BJ (cell line): ENCODE results near the gene BTG4. TPM values are rescaled to one million over a fixed set of nuclear protein-coding genes. Genes with fewer than 3 reads are reported as not detected.

ENCODE experiments used
- CTCF ChIA-PET: fragments of 350-600 bp; formaldehyde crosslinking; extraction: SDS; loops from one replicate; lab custom pipeline; 2021; ENCODE audit warnings: antibody characterized with exemption, inconsistent platforms; lab: Yijun Ruan, JAX
- POLR2A ChIA-PET: fragments of 300-600 bp; sonication (Branson Sonifier 250); formaldehyde crosslinking; extraction: SDS; loops from one replicate; lab custom pipeline; 2021; ENCODE audit warnings: antibody characterized with exemption; lab: Charles Lee
- DNase-seq: peaks from one replicate; pipeline ENCODE4 v3.0.0-alpha.2; 2011; ENCODE audit warnings: low read depth
- H3K27me3 ChIP-seq: 2 replicates; pipeline ENCODE4 v1.6.0; 2011; ENCODE audit warnings: low read length; ENCODE audit not compliant: control insufficient read depth, insufficient read depth
- H3K36me3 ChIP-seq: 2 replicates; pipeline ENCODE4 v1.5.1; 2011; ENCODE audit warnings: low read length; ENCODE audit not compliant: control insufficient read depth, insufficient read depth
- H3K4me3 ChIP-seq: 2 replicates; pipeline ENCODE4 v1.5.1; 2011; ENCODE audit warnings: low read depth, mild to moderate bottlenecking, control low read depth, low read length
- CTCF ChIP-seq: IDR thresholded peaks from 2 replicates; pipeline ENCODE4 v1.5.1; 2011; ENCODE audit warnings: low read depth, mild to moderate bottlenecking, control low read depth, inconsistent platforms, low read length, moderate library complexity; ENCODE audit not compliant: insufficient read depth
- polyA plus RNA-seq: library from polyadenylated mRNA; depleted of rRNA; stranded (reverse); fragments of >200 nt; gene quantifications from 2 replicates; pipeline ENCODE4 v1.2.3, GENCODE V29; 2011

Gene BTG4
- polyA plus RNA-seq, 1 experiment: not detected

- Histone ChIP-seq H3K4me3 (no peak overlapping the region), H3K36me3 (no peaks in the 10 kb centered on the region), H3K27me3 (no peaks in the 10 kb centered on the region)
- no peak for TF ChIP-seq CTCF
- POLR2A ChIA-PET: no interaction called here
- no peak for DNase-seq
- CTCF ChIA-PET: interaction anchor here (0.7 to 1.5 kb wide), 4 partner anchors 12 to 112 kb away, joined by 3 read pairs; no protein-coding TSS in a partner anchor
Observed at GRCh38 chr11:111460856-111461255, 51.3 kb downstream of the BTG4 start.

- CTCF ChIA-PET: interaction anchor here (0.7 to 1.5 kb wide), 4 partner anchors 12 to 113 kb away, joined by 3 read pairs; no protein-coding TSS in a partner anchor
- TF ChIP-seq CTCF: no peak
- H3K36me3 ChIP-seq: no peaks in the 10 kb centered on the region
- DNase-seq: no peak
- no peak overlapping the region for H3K4me3 ChIP-seq
- POLR2A ChIA-PET: no interaction called here
- H3K27me3 ChIP-seq: no peaks in the 10 kb centered on the region
Observed at GRCh38 chr11:111460340-111460739, 51.8 kb downstream of the BTG4 start.

- Histone ChIP-seq H3K27me3 (no peaks in the 10 kb centered on the region), H3K36me3 (no peaks in the 10 kb centered on the region), H3K4me3 (no peak overlapping the region)
- TF ChIP-seq CTCF: no peak
- ChIA-PET POLR2A (no interaction called here), CTCF (interaction anchor here (1.3 to 1.5 kb wide), 3 partner anchors 13 to 317 kb away, joined by 3 to 4 read pairs (median 3); no protein-coding TSS in a partner anchor)
- DNase-seq: no peak
Observed at GRCh38 chr11:111459506-111460270, 52.5 kb downstream of the BTG4 start.

GRCh38 chr11:111457731-111458368 is 54.3 kb downstream of the BTG4 start:
- no peak overlapping the region for H3K4me3 ChIP-seq
- no peak for DNase-seq
- POLR2A ChIA-PET: no interaction called here
- no peaks in the 10 kb centered on the region for H3K27me3 ChIP-seq
- no peaks in the 10 kb centered on the region for H3K36me3 ChIP-seq
- TF ChIP-seq CTCF: no peak
- CTCF ChIA-PET: interaction anchor here (1.1 to 5.8 kb wide), 4 partner anchors 10 to 384 kb away, joined by 3 to 52 read pairs (median 3); no protein-coding TSS in a partner anchor
